ENCODE data around the gene OR6K2.

Gene OR6K2

GRCh38 chr1:158700552-158700951 is at the start of gene OR6K2:
TSS of gene OR6K2 (minus strand) at chr1:158700652. CDS start at chr1:158700652, 0 bp downstream.
- Mint-ChIP-seq H3K27me3 (no peaks in the 10 kb centered on the region), H3K36me3 (ENCODE audit: low read depth) (no peaks in the 10 kb centered on the region), H3K27ac (no peak within 1 kb of the TSS), H3K9me3 (no peaks in the 10 kb centered on the region), H3K4me3 (no peak within 1 kb of the TSS), H3K4me1 (no peaks in the 10 kb centered on the region)
- DNase-seq = no peak
- no peak for ATAC-seq

GRCh38 chr1:158735848-158736247 is 35.4 kb upstream of the OR6K2 start:
- Mint-ChIP-seq H3K27ac (no peak overlapping the region), H3K4me1 (no peaks in the 10 kb centered on the region), H3K4me3 (no peak overlapping the region), H3K36me3 (ENCODE audit: low read depth) (no peaks in the 10 kb centered on the region), H3K27me3 (peaks cover 11% of the 10 kb centered on the region), H3K9me3 (no peaks in the 10 kb centered on the region)
- DNase-seq (no peak), ATAC-seq (no peak)

GRCh38 chr1:158732524-158732923 is 32.1 kb upstream of the OR6K2 start:
- Mint-ChIP-seq H3K36me3 (ENCODE audit: low read depth) (no peaks in the 10 kb centered on the region), H3K9me3 (no peaks in the 10 kb centered on the region), H3K4me1 (no peaks in the 10 kb centered on the region), H3K27me3 (peaks cover 4% of the 10 kb centered on the region), H3K27ac (no peak overlapping the region), H3K4me3 (no peak overlapping the region)
- DNase-seq = no peak
- no peak for ATAC-seq

GRCh38 chr1:158731707-158732106 is 31.3 kb upstream of the OR6K2 start:
- Mint-ChIP-seq H3K9me3 (no peaks in the 10 kb centered on the region), H3K27me3 (peaks cover 4% of the 10 kb centered on the region), H3K27ac (no peak overlapping the region), H3K36me3 (ENCODE audit: low read depth) (no peaks in the 10 kb centered on the region), H3K4me3 (no peak overlapping the region), H3K4me1 (no peaks in the 10 kb centered on the region)
- DNase-seq (no peak), ATAC-seq (no peak)

DNA sequence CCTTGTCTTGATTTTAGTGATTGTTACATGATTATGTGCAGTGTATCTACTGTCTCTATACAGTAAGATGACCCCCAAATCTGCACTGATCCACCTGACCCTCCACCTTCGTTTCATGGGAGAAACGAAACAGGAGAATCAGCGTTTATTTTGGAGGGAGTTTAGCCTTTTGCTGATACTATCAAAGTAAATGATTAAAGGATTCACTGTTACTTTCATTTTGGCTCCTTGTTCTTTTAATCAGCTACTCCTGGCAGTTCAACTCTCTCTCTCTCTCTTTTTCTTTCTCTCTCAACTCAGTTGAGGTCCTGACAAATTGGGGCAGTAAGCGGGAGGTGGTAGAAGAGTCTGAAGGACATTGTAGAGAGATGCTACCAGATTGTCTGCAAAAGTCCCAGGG is 30.0 kb upstream of the OR6K2 start:
- no peak for DNase-seq
- Mint-ChIP-seq H3K4me1 (no peaks in the 10 kb centered on the region), H3K9me3 (no peaks in the 10 kb centered on the region), H3K27ac (no peak overlapping the region), H3K4me3 (no peak overlapping the region), H3K36me3 (ENCODE audit: low read depth) (no peaks in the 10 kb centered on the region), H3K27me3 (peaks cover 4% of the 10 kb centered on the region)
- no peak for ATAC-seq

DNA sequence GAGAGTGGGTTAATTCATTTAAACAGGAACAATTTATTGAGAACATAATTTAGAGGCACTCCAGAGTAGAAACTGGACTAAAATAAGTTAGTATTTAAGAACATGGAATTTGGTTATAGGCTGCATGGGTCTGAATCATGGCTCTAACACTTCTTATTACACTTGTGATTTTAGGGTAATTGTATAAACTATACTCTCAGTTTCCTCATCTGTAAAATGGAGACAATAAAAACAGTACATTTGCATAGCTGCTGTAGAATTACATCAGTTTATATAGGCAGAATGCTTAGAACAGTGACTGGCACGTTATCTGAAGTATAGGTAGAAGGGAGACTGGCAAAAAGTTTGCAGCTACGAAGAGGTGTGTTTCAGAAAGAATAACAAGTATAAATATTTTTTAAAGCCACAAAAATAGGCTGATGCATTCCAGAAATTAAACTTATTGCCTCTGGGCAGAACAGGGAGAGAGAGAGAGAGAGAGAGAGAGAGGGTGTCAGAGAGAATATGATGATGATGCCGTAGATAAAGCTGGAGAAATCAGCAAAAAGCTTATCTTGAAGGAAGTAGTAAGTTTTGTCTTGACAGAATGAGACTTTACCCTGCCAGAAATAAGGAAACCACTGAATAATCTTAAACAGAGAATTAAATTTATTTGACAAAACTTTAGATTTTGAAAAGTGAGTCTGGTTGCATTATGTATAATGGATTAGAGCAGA is 28.2 kb upstream of the OR6K2 start:
- H3K27me3 Mint-ChIP-seq = peaks cover 4% of the 10 kb centered on the region
- no peak overlapping the region for H3K27ac Mint-ChIP-seq
- H3K9me3 Mint-ChIP-seq = no peaks in the 10 kb centered on the region
- DNase-seq (no peak), ATAC-seq (no peak)
- H3K4me3 Mint-ChIP-seq = no peak overlapping the region
- H3K4me1 Mint-ChIP-seq = no peaks in the 10 kb centered on the region
- H3K36me3 Mint-ChIP-seq (ENCODE audit: low read depth) = no peaks in the 10 kb centered on the region

GRCh38 chr1:158724442-158724841 is 24.0 kb upstream of the OR6K2 start:
- DNase-seq (no peak), ATAC-seq (no peak)
- Mint-ChIP-seq H3K27me3 (peaks cover 13% of the 10 kb centered on the region), H3K27ac (no peak overlapping the region), H3K9me3 (no peaks in the 10 kb centered on the region), H3K4me3 (no peak overlapping the region), H3K4me1 (no peaks in the 10 kb centered on the region), H3K36me3 (ENCODE audit: low read depth) (no peaks in the 10 kb centered on the region)

GRCh38 chr1:158720620-158721019 is 20.2 kb upstream of the OR6K2 start, which contains the start of gene OR6K3:
TSS of gene OR6K3 (minus strand) at chr1:158720720. CDS start at chr1:158718115, 2,605 bp downstream.
- Mint-ChIP-seq H3K4me1 (peaks cover 12% of the 10 kb centered on the region), H3K27me3 (peaks cover 16% of the 10 kb centered on the region), H3K9me3 (no peaks in the 10 kb centered on the region), H3K36me3 (ENCODE audit: low read depth) (no peaks in the 10 kb centered on the region), H3K27ac (no peak within 1 kb of the TSS), H3K4me3 (no peak within 1 kb of the TSS)
- no peak for DNase-seq
- ATAC-seq = no peak

DNA sequence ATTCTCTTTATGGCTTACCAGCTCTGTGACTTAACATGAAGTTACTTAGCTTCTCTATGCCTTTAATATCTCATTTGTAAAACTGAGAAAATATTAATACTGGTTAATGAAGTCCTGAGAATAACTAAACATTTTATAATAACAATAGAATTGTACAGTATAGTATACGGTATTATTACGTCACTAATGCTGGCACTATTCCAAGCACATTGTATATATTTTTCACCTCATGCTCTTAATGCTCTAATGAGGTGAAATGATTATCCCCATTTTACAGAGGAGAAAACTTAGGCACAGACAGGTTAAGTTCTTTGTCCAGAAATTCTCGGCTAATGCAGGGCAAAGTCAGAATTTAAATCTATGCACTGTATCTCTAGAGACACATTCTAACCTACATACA is 19.2 kb upstream of the OR6K2 start:
- H3K9me3 Mint-ChIP-seq = no peaks in the 10 kb centered on the region
- peaks cover 12% of the 10 kb centered on the region for H3K4me1 Mint-ChIP-seq
- no peak overlapping the region for H3K4me3 Mint-ChIP-seq
- DNase-seq (no peak), ATAC-seq (no peak)
- H3K27me3 Mint-ChIP-seq = peaks cover 19% of the 10 kb centered on the region
- no peak overlapping the region for H3K27ac Mint-ChIP-seq
- no peaks in the 10 kb centered on the region for H3K36me3 Mint-ChIP-seq (ENCODE audit: low read depth)

GRCh38 chr1:158717344-158717743 is 16.9 kb upstream of the OR6K2 start:
- no peak overlapping the region for H3K27ac Mint-ChIP-seq
- ATAC-seq = no peak
- DNase-seq = no peak
- no peaks in the 10 kb centered on the region for H3K36me3 Mint-ChIP-seq (ENCODE audit: low read depth)
- peaks cover 20% of the 10 kb centered on the region for H3K27me3 Mint-ChIP-seq
- no peaks in the 10 kb centered on the region for H3K9me3 Mint-ChIP-seq
- H3K4me3 Mint-ChIP-seq = no peak overlapping the region
- H3K4me1 Mint-ChIP-seq = peaks cover 12% of the 10 kb centered on the region

DNA sequence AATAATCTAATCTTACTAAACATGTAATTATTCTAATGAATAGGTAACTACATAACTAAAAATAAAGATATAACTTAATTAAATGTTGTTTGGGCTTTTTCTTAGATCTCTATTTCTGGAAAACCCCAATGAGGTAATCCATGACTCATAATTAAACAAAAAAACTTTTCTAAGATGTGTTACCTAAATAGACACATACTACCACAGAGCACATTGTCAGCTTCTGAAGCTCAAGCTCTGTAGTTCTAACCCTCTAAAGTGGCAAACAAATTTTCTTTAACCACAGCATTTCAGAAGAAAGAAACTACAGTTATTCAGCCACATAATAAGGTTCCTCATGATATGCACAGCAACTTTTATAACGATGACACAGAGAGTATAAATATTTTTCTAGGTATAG is 15.9 kb upstream of the OR6K2 start:
- peaks cover 12% of the 10 kb centered on the region for H3K4me1 Mint-ChIP-seq
- no peak for DNase-seq
- H3K36me3 Mint-ChIP-seq (ENCODE audit: low read depth) = no peaks in the 10 kb centered on the region
- peak; percentile 57 for ATAC-seq
- H3K4me3 Mint-ChIP-seq = no peak overlapping the region
- no peaks in the 10 kb centered on the region for H3K9me3 Mint-ChIP-seq
- H3K27ac Mint-ChIP-seq = no peak overlapping the region
- peaks cover 23% of the 10 kb centered on the region for H3K27me3 Mint-ChIP-seq

- Mint-ChIP-seq H3K36me3 (ENCODE audit: low read depth) (no peaks in the 10 kb centered on the region), H3K4me3 (no peak overlapping the region), H3K27ac (no peak overlapping the region), H3K4me1 (peaks cover 12% of the 10 kb centered on the region), H3K9me3 (no peaks in the 10 kb centered on the region), H3K27me3 (peaks cover 23% of the 10 kb centered on the region)
- ATAC-seq (no peak), DNase-seq (no peak)
Measured at GRCh38 chr1:158714754-158715153, 14.3 kb upstream of the OR6K2 start.

- Mint-ChIP-seq H3K9me3 (no peaks in the 10 kb centered on the region), H3K4me3 (no peak overlapping the region), H3K36me3 (ENCODE audit: low read depth) (no peaks in the 10 kb centered on the region), H3K27me3 (peaks cover 16% of the 10 kb centered on the region), H3K27ac (no peak overlapping the region), H3K4me1 (no peaks in the 10 kb centered on the region)
- no peak for ATAC-seq
- DNase-seq = no peak
Measured at GRCh38 chr1:158711098-158711497, 10.6 kb upstream of the OR6K2 start.

- Mint-ChIP-seq H3K9me3 (no peaks in the 10 kb centered on the region), H3K4me3 (no peak overlapping the region), H3K27me3 (peaks cover 1% of the 10 kb centered on the region), H3K4me1 (no peaks in the 10 kb centered on the region), H3K27ac (no peak overlapping the region), H3K36me3 (ENCODE audit: low read depth) (no peaks in the 10 kb centered on the region)
- no peak for ATAC-seq
- DNase-seq = no peak
Measured at GRCh38 chr1:158706096-158706495, 5.6 kb upstream of the OR6K2 start.

- no peaks in the 10 kb centered on the region for H3K36me3 Mint-ChIP-seq (ENCODE audit: low read depth)
- ATAC-seq (no peak), DNase-seq (no peak)
- no peak overlapping the region for H3K4me3 Mint-ChIP-seq
- no peaks in the 10 kb centered on the region for H3K4me1 Mint-ChIP-seq
- peaks cover 4% of the 10 kb centered on the region for H3K9me3 Mint-ChIP-seq
- peaks cover 8% of the 10 kb centered on the region for H3K27me3 Mint-ChIP-seq
- H3K27ac Mint-ChIP-seq = no peak overlapping the region
Measured at GRCh38 chr1:158694596-158694995, 5.9 kb downstream of the OR6K2 start.

- no peak for ATAC-seq
- peaks cover 11% of the 10 kb centered on the region for H3K27me3 Mint-ChIP-seq
Measured at GRCh38 chr1:158692356-158692755, 8.1 kb downstream of the OR6K2 start.

More at GRCh38 chr1:158692356-158692755, 8.1 kb downstream of the OR6K2 start:
- no peaks in the 10 kb centered on the region for H3K36me3 Mint-ChIP-seq (ENCODE audit: low read depth)
- DNase-seq = no peak
- no peaks in the 10 kb centered on the region for H3K4me1 Mint-ChIP-seq
- H3K4me3 Mint-ChIP-seq = no peak overlapping the region
- no peak overlapping the region for H3K27ac Mint-ChIP-seq
- peaks cover 4% of the 10 kb centered on the region for H3K9me3 Mint-ChIP-seq

Measured in activated naive CD8-positive, alpha-beta T cell treated with anti-CD3 and anti-CD28 coated beads, Interleukin-2, amount 50 U/mL, for 24 hours (primary cell).